ENCODE data around the gene ASPA.

The ASPA gene

DNA sequence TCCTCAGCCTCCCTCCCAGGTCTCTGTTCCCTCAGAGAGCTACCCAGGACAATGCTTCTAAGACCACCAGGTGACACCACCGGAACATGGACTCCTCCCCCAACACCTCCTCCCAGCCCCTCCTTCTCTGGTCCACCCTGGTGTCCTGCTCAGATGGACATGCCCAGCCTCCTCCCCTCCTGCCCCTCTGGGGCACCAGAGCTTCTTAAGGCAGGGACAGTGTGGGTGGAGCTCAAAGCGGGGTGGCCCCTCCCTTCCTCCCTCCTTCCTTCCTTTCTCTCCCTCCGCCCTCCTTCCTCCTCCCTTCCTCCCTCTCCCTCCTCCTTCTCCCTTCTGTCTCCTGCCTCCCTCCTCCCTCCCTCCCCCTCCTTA is 59.1 kb downstream of the ASPA start:
- no peak for DNase-seq (ENCODE audit: low read depth in 2 of 2)

GRCh38 chr17:3535253-3535995 is 59.6 kb downstream of the ASPA start:
- DNase-seq (ENCODE audit: low read depth in 2 of 2): peak; percentile 30 to 50

DNA sequence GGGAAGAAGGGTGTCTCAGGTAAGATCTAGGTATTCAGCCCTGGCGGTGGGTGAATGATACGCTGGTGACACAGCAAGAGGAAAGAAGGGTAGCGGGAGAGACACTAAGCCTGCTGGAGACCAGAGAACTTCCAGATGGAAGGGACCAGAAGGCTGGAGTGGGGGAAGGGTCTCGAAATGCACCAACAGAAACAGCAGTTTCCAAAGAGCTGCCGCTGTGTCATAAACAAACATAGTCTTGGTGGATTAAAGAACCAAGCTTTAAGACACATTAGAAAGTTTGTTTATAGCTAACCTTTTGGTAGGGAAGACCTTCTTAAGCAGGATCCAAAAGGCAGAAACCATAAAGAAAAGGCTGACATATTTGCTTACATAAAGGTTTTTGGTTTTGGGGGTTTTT is 60.9 kb downstream of the ASPA start:
- DNase-seq (ENCODE audit: low read depth in 2 of 2): no peak

- no peak for DNase-seq (ENCODE audit: low read depth in 2 of 2)
Observed at GRCh38 chr17:3539881-3540540, 64.2 kb downstream of the ASPA start.

DNA sequence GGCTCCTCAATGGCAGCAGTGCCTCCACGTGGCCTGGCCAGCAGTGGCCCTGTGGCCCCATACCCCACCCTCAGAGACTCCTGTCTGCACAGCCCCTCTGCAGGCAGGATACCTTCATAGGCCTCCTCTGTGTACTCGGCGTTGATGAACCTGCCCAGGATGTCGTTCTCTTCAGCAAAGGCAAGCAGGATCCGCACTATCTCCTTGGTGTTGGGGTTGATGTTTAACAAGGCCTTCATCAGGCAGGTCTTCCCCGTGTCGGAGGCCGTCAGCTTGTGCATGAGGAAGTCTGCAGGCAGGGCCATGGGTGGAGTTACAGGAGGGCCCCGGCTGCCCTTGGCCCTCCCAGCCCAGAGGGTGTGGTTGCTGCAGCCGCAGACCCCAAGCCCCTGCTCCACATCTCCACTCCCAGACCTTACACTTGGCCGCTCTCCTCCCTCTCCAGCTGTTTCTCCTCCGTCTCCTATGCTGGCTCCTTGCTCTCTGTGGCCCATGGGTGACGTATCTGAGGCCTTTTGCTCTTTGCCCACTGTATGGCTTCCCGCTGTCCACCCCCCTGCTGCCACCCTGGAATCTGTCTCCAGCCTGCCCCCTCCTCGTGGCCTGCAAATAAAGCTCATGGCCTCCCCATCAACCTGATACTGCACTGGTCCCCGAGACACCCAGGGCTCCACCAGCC is 66.8 kb downstream of the ASPA start:
- DNase-seq (ENCODE audit: low read depth in 2 of 2): no peak

DNA sequence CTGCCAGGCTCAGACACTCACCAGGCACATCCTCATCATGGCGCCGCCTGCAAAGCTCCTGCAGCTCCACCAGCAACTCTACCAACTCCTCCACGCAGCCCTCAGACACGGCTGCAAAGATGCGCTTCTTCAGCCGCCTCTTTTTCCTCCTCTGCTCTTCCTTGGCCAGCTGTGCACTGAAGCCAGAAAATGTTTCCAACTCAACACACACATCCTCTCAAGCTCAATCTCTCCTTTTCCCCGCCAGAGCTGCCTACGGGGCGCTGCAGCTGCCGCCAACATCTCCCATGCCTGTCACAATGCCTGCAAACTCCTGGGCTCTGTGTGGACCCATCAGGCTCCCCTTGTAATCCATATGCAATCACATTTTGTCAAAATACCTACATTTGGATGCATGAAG is 67.7 kb downstream of the ASPA start:
- no peak for DNase-seq (ENCODE audit: low read depth in 2 of 2)

DNA sequence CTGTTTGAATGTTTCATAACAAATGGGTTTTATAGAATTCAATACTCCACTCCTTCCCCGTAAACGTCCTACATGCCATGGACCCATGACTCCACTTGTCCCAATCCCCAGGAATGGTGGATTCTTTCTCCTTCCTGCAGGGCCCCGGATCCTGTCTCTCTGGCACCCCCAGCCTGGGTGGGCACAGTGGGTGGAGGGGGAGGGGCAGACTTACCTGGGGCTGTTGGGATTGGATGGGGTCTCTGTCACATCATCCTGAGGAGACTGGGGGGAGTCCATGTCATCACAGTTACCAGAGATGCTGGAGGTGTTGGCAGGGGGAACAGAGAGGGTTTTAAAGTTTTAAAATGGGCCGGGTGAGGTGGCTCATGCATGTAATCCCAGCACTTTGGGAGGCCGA is 68.6 kb downstream of the ASPA start:
- no peak for DNase-seq (ENCODE audit: low read depth in 2 of 2)

- DNase-seq (ENCODE audit: low read depth in 2 of 2): no peak
Observed at GRCh38 chr17:3545151-3545550, 69.4 kb downstream of the ASPA start.

- DNase-seq (ENCODE audit: low read depth in 2 of 2): no peak
Observed at GRCh38 chr17:3546521-3546920, 70.7 kb downstream of the ASPA start.

DNA sequence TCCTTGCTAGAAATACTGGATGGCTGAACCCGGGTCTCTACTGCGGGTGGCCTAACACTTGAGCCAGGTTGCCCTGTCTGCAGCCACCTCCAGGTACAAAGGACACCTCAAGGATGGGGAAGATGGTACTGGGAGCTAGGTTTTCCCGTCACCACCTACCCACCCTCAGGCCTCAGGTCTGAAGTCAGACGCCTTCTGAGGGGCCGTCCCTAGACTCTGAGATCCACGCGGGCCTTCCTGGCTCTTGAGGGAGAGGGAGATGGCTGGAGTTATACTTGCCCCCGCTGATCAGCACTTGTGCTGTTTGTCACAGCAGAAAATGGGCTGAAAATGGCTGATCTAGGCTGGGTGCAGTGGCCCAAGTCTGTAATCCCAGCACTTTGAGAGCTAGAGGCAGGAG is 71.2 kb downstream of the ASPA start:
- no peak for DNase-seq (ENCODE audit: low read depth in 2 of 2)

GRCh38 chr17:3547628-3548027 is 71.8 kb downstream of the ASPA start:
- no peak for DNase-seq (ENCODE audit: low read depth in 2 of 2)

DNA sequence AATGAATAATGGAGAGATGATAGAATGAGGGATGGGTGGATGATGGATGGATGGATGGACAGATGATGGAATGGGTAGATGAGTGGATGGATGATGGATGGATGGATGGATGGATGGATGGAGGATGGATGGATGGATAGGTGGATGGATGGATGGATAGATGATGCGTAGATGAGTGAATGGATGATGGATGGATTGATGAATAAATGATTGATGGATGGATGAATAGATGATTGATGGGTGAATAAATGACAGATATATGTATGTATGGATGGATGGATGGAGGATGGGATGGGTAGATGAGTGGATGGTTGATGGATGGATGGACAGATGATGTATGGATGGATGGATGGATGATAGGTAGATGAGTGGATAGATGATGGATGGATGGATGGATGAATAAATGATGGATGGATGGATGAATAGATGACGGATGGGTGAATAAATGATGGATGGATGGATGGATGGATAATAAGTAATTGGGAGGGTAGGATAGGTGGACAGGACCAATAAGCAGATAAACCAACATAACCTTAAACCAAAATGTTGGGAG is 73.9 kb downstream of the ASPA start:
- DNase-seq (ENCODE audit: low read depth in 2 of 2): no peak

DNA sequence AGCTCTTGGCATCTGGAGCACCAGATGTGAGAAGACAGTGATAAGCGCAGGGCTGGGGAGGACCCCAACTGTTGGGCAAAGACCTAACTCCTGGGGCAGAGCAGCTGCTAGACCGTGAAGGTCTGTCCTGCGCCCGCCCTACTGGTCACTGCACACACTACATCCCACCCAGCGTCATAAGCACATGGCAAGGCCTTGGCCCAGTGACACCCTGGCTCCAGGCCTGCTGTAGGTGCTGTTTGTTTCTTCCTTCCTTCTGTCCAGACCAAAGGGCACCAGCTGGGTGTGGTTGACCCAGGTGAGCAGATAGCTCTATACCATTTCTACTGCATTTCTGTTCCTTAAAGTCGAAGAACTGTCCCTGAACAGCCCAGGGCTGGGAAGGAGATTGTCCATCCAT is 75.4 kb downstream of the ASPA start:
- DNase-seq (ENCODE audit: low read depth in 2 of 2): no peak

DNA sequence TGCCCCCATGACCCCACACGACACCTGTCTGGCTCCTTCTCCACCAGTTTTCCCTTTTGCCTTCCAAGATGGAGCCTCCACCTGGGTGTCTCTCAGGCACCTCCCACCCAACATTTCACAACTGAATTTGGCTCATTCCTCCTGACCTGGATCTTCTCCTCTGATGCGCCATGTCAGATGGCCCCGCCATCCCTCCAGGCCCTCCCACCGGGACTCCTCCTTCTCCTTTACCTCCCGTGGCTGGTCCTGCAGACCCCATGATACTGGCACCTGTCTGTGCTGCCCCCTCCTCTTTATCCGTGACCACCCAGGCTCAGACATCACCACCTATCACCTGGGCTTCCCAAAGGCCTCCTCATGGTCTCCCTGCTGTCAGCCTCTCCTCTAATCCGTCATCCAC is 77.1 kb downstream of the ASPA start:
- DNase-seq (ENCODE audit: low read depth in 2 of 2): no peak

Data from stimulated activated CD4-positive, alpha-beta T cell treated with anti-CD3 and anti-CD28 coated beads, Interleukin-12 subunit alpha, Interleukin-12 subunit beta, amount 100 ng/mL, for 24 hours (primary cell).